Mammary microvascular endothelial cell (primary cell): ENCODE data around the gene P4HB. TPM values are rescaled to one million over a fixed set of nuclear protein-coding genes. Genes with fewer than 3 reads are reported as not detected.

Source experiments
- total RNA-seq: library from RNA; depleted of rRNA; stranded (reverse); fragments of >200 nt; gene quantifications from 2 replicates; pipeline ENCODE4 v1.2.3, GENCODE V29; 2015

The P4HB gene
- total RNA-seq = 1,689 and 1,862 TPM in 2 replicates

GRCh38 chr17:81859906-81860755 lies at the start of gene P4HB:
P4HB (minus strand) TSS chr17:81860535; CDS start chr17:81860471, 64 bp downstream.

GRCh38 chr17:81902023-81902652 lies 41.8 kb upstream of the P4HB start, which contains the start of gene NPB:
NPB (plus strand) TSS chr17:81902238; CDS start chr17:81902278, 40 bp downstream.

GRCh38 chr17:81870981-81871386 lies 10.6 kb upstream of the P4HB start, which contains the start of gene ARHGDIA:
ARHGDIA (minus strand) TSS chr17:81871337; CDS start chr17:81869930, 1,407 bp downstream.

GRCh38 chr17:81834831-81835267 lies 25.5 kb downstream of the P4HB start, which contains the start of gene PPP1R27:
PPP1R27 (minus strand) TSS chr17:81835050; CDS start chr17:81834953, 97 bp downstream.

GRCh38 chr17:81833160-81833920 lies 27.0 kb downstream of the P4HB start, which contains the start of gene MCRIP1:
MCRIP1 (minus strand) TSS chr17:81833291; CDS start chr17:81824506, 8,785 bp downstream.

GRCh38 chr17:81803728-81804558 lies 56.4 kb downstream of the P4HB start, which contains the start of gene GCGR:
GCGR (plus strand) TSS chr17:81804150; CDS start chr17:81809019, 4,869 bp downstream.

Other genes starting within 250 kb of the P4HB start
- gene NPLOC4, start 223.4 kb downstream of the P4HB start, total RNA-seq = 79.1 and 89.9 TPM in 2 replicates
- gene TSPAN10, start 223.3 kb downstream of the P4HB start, total RNA-seq = 0.20 TPM in 1 of 2 replicates, not detected in the other
- gene PDE6G, start 204.0 kb downstream of the P4HB start, total RNA-seq = 0.20 and 0.25 TPM in 2 replicates
- gene OXLD1, start 193.9 kb downstream of the P4HB start, total RNA-seq = 26.7 and 37.2 TPM in 2 replicates
- 21.9 and 22.1 TPM in 2 replicates for gene CCDC137, start 193.8 kb downstream of the P4HB start, total RNA-seq
- gene ARL16, start 176.7 kb downstream of the P4HB start, total RNA-seq = 35.6 and 36.0 TPM in 2 replicates
- gene HGS, start 176.5 kb downstream of the P4HB start, total RNA-seq = 124 and 135 TPM in 2 replicates
- 145 and 156 TPM in 2 replicates for gene MRPL12, start 157.2 kb downstream of the P4HB start, total RNA-seq
- 27.1 and 32.0 TPM in 2 replicates for gene SLC25A10, start 148.3 kb downstream of the P4HB start, total RNA-seq
- not detected in 2 replicates for gene GCGR, start 56.4 kb downstream of the P4HB start, total RNA-seq
- 88.9 and 104 TPM in 2 replicates for gene MCRIP1, start 27.2 kb downstream of the P4HB start, total RNA-seq
- gene PPP1R27, start 25.5 kb downstream of the P4HB start, total RNA-seq = not detected in 2 replicates
- 405 and 442 TPM in 2 replicates for gene ARHGDIA, start 10.8 kb upstream of the P4HB start, total RNA-seq
- gene ALYREF, start 31.1 kb upstream of the P4HB start, total RNA-seq = 270 and 274 TPM in 2 replicates
- gene ANAPC11, start 31.2 kb upstream of the P4HB start, total RNA-seq = 259 and 262 TPM in 2 replicates
- 0.54 and 1.3 TPM in 2 replicates for gene NPB, start 41.7 kb upstream of the P4HB start, total RNA-seq
- gene PCYT2, start 50.9 kb upstream of the P4HB start, total RNA-seq = 51.8 and 57.0 TPM in 2 replicates
- gene SIRT7, start 57.6 kb upstream of the P4HB start, total RNA-seq = 15.3 and 18.3 TPM in 2 replicates
- 22.3 and 23.3 TPM in 2 replicates for gene MAFG, start 67.2 kb upstream of the P4HB start, total RNA-seq
- 52.5 and 73.9 TPM in 2 replicates for gene PYCR1, start 76.8 kb upstream of the P4HB start, total RNA-seq
- not detected in 2 replicates for gene MYADML2, start 86.7 kb upstream of the P4HB start, total RNA-seq
- not detected in 2 replicates for gene NOTUM, start 100.7 kb upstream of the P4HB start, total RNA-seq
- 20.9 and 21.3 TPM in 2 replicates for gene ASPSCR1, start 117.1 kb upstream of the P4HB start, total RNA-seq
- gene CENPX, start 162.3 kb upstream of the P4HB start, total RNA-seq = 130 TPM in 2 replicates
- gene LRRC45, start 162.8 kb upstream of the P4HB start, total RNA-seq = 25.1 and 29.3 TPM in 2 replicates
- gene RAC3, start 171.1 kb upstream of the P4HB start, total RNA-seq = 15.5 and 16.5 TPM in 2 replicates
- 114 and 147 TPM in 2 replicates for gene DCXR, start 177.2 kb upstream of the P4HB start, total RNA-seq
- 28.5 and 30.8 TPM in 2 replicates for gene RFNG, start 191.3 kb upstream of the P4HB start, total RNA-seq
- gene GPS1, start 191.4 kb upstream of the P4HB start, total RNA-seq = 116 and 127 TPM in 2 replicates
- 81.1 and 101 TPM in 2 replicates for gene DUS1L, start 205.3 kb upstream of the P4HB start, total RNA-seq
- gene FASN, start 237.7 kb upstream of the P4HB start, total RNA-seq = 169 and 174 TPM in 2 replicates